Endometrial microvascular endothelial cells (primary cell): ENCODE measurements around the gene ELF1. TPM values are rescaled to one million over a fixed set of nuclear protein-coding genes. Genes with fewer than 3 reads are reported as not detected.
"Not testable (repeated sequence)": the region's sequence is repeated elsewhere in the genome, so short reads cannot be mapped to it uniquely, and the experiment has no call there.

ENCODE experiments used
- in situ Hi-C: cut with HindIII; loops from 2 replicates; pipeline ENCODE4 v1.10.0; 2017; ENCODE audit warnings: low sequenced_read_pairs, low pct_unique_long_range_greater_than_20kb; ENCODE audit errors: inconsistent ontology term
- total RNA-seq: library from RNA; depleted of rRNA; stranded (reverse); fragments of >200 nt; gene quantifications from one replicate; pipeline ENCODE4 v1.2.3, GENCODE V29; 2015; ENCODE audit errors: inconsistent ontology term

Gene ELF1
- total RNA-seq, 1 donor from 2014 or later, result 61.0 TPM

DNA sequence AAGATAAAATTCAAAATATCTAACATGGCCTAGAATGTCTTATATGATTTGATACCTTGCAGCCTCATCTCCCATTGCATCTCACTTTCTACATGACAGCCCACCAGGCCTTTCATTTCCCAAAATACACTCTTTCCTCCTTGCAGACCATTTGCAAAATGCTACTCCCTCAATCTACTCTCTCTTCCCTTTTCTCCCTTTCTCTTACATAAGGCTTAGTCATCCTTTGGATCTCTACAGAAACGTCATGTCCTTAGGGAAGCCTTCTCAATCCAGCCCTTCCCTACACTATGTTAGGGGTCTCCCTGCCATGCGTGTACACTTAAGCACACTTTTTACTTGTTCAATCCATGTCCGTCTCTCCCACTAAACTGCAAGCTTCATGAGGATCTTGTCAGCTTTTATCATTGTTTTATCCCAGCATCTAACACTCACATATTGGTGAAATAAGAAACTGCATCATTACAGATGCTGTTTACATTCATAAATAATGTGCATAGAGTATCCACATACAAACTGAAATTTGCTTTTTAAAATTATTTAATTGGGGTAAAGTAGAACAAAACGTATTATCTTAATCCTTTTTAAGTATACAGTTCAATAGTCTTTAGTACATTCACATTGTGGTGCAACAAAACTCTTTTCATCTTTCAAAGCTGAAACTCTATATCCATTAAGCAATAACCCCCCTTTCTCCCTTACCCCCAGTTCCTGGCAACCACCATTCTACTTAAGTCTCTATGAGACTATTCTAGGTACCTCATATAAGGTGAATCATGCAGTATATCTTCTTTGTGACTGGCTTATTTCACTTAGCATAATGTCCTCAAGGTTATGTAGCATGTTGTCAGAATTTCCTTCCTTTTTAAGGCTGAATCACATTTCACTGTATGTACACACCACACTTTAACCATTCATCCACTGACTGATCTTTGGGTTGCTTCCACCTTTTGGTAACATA, 30.6 kb upstream of the ELF1 start:
- in situ Hi-C loops, result no loop called here

GRCh38 chr13:41048640-41049039, 29.5 kb upstream of the ELF1 start:
- in situ Hi-C loops, result no loop called here

GRCh38 chr13:41042419-41042818, 23.3 kb upstream of the ELF1 start:
- in situ Hi-C loops, result not testable (repeated sequence)

- in situ Hi-C loops, result no loop called here
These were observed 21.6 kb upstream of the ELF1 start for GRCh38 chr13:41040584-41041334.

DNA sequence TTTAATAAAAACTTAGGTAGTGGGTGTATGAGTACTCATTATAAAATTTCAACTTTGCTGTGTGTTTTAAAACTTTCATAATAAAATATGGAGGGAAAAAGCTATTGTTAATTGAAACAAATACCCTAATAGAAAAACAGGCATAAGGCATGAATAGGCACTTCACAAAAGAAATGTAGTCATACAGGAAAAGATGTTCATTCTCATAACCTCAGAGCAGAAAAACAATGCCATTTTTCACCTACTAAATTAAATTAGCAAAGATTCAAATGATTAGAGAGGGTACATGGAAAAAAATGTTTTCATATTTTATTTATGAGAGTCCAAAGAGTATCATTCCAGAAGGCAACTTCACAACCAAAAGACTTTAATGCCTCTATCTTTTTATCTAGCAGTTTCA, 20.6 kb upstream of the ELF1 start:
- in situ Hi-C loops, result no loop called here

DNA sequence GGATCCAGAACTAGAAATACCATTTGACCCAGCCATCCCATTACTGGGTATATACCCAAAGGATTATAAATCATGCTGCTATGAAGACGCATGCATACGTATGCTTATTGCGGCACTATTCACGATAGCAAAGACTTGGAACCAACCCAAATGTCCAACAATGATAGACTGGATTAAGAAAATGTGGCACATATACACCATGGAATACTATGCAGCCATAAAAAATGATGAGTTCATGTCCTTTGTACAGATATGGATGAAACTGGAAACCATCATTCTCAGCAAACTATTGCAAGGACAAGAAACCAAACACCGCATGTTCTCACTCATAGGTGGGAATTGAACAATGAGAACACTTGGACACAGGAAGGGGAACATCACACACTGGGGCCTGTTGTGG, 17.4 kb upstream of the ELF1 start:
- in situ Hi-C loops, result not testable (repeated sequence)

GRCh38 chr13:41034881-41035280, 15.8 kb upstream of the ELF1 start:
- in situ Hi-C loops, result no loop called here

DNA sequence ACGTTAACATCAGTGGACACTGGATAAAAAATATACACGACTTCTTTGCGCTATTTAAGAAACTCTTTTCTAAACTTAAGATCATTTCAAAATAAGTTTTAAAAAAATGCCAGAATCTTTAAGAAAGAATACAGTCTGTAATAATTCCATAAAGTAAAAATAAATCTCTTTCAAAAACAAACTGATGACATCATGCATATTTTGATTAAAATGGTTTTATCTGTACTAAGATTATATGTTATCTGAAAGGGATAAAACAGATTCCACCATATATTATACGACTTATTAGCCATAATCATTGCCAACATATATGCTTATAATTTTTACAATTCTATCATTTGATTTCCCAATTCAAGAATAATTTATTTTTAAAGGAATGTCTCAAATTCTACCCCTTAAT, 15.3 kb upstream of the ELF1 start:
- in situ Hi-C loops, result no loop called here

- in situ Hi-C loops, result no loop called here
These were observed 13.7 kb upstream of the ELF1 start for GRCh38 chr13:41032691-41033376.

GRCh38 chr13:41029629-41030028, 10.5 kb upstream of the ELF1 start:
- in situ Hi-C loops, result no loop called here

DNA sequence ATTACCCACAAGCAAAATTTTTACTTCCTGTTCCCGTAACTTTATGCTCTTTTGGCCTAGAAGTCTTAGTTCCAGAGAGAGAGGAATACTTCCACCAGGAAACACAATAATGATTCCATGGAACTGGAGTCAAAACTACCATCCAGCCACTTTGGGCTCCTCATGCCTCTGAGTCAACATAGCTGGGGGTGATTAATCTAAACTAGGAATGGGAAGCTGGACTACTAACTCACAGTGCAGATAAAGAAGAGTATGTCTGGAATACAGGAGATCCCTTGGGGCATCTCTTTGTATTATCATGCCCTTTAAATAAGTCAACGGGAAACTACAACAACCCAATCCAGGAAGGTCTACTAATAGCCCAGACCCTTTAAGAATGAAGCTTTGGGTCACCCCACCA, 8.9 kb upstream of the ELF1 start:
- in situ Hi-C loops, result no loop called here

- in situ Hi-C loops, result no loop called here
These were observed 7.7 kb upstream of the ELF1 start for GRCh38 chr13:41026788-41027187.

GRCh38 chr13:41025518-41025917, 6.4 kb upstream of the ELF1 start:
- in situ Hi-C loops, result no loop called here

GRCh38 chr13:41019578-41020347, 647 bp upstream of the ELF1 start:
- in situ Hi-C loops, result no loop called here

- in situ Hi-C loops, result no loop called here
These were observed 541 bp downstream of the ELF1 start for GRCh38 chr13:41018602-41018948.

- in situ Hi-C loops, result no loop called here
These were observed 1.1 kb downstream of the ELF1 start for GRCh38 chr13:41017817-41018601.

DNA sequence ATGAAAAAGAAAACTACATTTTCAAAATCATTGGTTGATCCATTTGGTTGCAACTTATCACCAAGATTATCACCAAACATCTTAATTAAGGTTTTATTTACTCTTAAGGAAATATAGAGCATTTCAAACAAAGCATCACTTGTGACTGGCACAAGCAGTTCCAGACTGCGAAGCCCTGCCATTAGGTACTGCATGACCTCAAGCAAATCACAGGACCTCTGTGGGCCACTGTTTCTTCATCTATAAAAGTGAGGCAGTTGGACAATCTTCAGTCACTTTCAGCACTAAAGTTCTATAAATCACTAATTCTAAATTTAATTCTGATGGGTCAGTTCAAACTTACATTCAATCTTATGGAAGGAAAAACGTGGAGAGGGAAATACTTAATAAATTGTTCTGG, 2.0 kb downstream of the ELF1 start:
- in situ Hi-C loops, result no loop called here

DNA sequence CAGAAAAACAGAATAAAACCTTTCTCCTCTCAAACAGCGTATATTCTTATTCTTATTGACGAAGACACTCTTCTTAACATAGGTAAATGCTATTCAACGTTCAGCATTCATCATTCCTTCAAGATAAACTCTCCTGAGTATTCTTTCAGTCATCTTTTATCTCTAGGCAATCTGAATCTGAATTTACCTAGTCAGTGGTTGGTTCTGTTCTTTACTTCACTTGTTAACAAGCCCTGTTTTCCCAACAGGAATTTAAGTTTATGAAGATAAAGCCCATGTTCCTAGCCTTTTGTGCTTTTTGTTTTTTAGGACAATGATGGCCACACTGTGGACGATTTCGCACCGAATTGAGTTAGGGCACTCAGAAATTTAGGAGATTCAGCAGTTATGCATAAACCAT, 3.2 kb downstream of the ELF1 start:
- in situ Hi-C loops, result no loop called here
